GM19397 (cell line): Measurements from ENCODE around the gene N4BP3.

Source experiments
- ATAC-seq: cut with Tn5 transposase; IDR thresholded peaks from one replicate; pipeline ENCODE4 v1.9.1; 2021; ENCODE audit warnings: mild to moderate bottlenecking, moderate library complexity; ENCODE audit not compliant: unreplicated experiment

The N4BP3 gene

GRCh38 chr5:178145965-178146820 lies 32.9 kb downstream of the N4BP3 start:
- ATAC-seq, result no peak

DNA sequence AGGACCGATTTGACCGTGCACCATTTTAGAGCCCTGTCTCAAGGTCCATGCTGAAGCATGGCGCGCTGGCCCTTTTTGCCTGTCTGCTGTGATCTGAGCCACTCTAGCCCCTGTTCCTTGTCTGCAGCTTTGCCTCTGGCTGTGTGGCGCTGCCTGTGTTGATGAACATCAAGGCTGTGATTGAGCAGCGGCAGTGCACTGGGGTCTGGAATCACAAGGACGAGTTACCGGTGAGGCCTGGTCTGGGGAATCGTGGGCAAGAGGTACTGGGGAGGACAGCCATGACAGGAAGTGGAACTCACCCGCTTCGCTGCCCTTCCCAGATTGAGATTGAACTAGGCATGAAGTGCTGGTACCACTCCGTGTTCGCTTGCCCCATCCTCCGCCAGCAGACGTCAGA lies 34.1 kb downstream of the N4BP3 start:
- ATAC-seq, result no peak

DNA sequence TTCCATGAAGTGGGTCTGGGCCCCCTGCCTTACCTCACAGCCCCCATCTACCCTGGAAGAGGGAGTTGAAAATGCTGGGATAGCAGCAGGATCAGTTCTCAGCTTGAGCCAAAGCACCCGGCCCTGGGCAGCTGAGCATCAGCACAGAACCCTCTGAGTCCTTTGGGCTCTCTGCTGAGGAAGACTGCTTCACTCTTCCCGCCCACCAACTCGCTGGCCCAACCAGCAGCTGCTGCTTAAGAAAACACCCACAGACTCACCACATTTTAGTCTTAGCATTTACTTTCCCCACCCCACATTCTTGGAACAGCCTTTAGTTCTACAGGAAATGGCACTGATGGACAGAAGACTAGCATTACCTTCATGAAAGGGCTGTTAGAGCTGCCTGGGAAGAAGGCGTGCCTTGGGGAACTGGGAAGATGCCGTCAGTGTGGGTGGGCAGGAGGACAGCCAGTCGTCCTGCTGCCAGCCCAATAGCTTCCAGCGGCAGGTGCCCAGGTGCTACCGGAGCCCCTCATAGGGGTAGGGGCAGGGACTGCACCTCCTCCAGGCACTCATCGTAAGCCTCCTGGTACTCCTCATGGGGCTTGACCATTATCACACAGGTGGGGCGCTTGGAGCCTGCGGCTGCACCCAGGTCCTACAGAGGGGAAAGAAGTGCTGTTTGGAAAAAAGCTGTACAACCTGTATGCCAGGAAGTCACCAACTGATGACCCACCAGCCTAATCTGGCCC lies 36.0 kb downstream of the N4BP3 start:
- ATAC-seq, result no peak

DNA sequence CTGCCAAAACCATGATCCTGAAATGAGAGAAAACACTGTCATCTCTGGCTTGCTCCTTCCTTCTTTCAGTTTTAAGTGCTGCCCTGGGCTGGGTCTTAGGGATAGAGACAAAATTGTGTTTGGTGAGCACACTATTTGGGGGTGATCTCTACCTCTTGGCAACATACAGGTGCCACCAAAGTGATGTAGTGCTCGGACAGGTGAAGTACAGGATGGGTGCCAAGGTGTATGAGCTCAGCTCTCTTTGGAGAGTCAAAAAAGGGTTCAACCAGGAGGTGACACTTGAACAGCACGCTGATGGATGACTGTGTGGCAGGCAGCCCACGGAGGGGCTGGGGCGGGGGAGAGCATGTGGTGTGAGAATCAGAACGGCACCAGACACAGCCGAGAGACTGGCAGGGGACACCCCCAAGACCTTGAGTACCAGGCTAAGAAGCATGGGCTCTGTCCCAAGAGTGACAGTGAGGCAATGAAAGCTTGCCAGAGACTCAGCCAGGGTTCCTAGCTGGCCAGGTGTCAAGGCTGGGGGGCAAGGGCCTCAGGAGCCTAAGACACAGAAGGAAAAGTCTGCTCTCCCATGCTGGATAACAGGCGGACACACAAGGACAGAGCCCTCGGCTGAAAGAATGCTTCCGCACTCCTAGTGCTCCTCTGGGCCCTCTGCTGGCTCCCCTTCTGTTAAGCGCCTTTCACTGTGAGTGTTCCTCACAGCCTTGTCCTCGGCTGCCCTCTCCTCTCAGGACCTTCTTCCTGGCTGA lies 37.8 kb downstream of the N4BP3 start:
- no peak for ATAC-seq

DNA sequence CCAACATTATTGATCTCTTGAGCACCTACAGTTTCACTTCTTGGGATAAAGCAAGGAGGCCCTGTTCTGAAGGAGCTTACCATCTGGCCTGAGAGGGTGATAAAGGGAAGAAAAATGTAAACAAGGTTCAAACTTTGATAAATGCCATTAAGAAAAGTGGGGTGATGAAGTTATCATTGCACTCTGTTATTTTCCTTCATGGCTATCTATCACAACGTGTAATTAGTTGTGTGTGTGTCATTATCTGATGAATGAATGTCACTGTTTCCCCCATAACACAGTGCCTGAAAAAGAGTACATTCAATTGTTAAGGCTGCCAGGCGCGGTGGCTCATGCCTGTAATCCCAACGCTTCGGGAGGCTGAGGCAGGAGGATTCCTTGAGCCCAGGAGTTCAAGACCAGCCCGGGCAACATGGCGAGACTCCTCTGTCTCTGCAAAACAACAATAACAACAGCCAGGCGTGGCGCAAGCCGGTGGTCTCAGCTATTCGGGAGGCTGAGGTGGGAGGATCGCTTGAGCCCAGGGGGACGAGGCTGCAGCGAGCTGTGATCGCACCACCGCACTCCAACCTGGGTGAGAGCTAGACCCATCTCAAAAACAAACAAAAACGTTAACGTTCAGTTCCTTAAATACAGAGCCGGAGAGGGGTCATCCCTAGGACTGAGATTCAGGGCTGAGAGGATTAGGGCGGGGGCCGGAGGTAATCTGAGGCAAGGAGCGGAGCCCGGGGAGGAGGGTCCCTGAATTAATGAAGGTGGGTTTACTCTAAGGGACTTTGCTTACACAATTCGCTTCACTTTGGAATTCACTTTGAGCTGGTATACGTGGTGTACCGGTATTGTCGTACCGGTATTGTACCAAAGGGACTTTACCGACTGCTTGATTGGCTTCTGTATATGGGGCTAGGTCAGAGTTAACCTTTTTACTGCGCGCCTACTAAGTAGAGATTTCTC lies 39.4 kb downstream of the N4BP3 start:
- no peak for ATAC-seq

GRCh38 chr5:178153530-178154340 lies 40.4 kb downstream of the N4BP3 start, which contains the start of gene NHP2:
Gene NHP2 (minus strand): TSS chr5:178153885. CDS start chr5:178153817, 68 bp downstream.
- peak; percentile 96 for ATAC-seq

- ATAC-seq, result no peak
These were observed 41.7 kb downstream of the N4BP3 start for GRCh38 chr5:178155065-178155464.

DNA sequence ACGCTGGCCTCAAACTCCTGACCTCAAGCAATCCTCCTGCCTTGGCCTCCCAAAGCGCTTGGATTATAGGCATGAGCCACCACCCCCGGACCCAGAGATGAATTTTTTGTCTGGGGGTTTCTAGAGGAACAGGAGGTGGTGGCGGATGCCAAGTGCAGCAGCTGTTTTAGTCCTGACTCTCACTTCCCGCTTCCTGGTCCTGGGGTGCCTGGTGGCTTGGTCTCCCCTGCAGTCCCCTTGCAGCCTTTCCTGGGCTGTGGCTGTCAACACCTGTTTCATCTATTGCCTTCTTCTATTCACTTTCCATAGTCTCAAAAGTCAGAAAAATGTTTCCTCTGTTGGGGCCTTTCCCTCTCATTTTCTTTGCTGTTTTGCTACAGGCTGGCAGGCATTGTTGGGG lies 46.8 kb downstream of the N4BP3 start:
- no peak for ATAC-seq

GRCh38 chr5:178162481-178162880 lies 49.1 kb downstream of the N4BP3 start:
- ATAC-seq, result no peak

DNA sequence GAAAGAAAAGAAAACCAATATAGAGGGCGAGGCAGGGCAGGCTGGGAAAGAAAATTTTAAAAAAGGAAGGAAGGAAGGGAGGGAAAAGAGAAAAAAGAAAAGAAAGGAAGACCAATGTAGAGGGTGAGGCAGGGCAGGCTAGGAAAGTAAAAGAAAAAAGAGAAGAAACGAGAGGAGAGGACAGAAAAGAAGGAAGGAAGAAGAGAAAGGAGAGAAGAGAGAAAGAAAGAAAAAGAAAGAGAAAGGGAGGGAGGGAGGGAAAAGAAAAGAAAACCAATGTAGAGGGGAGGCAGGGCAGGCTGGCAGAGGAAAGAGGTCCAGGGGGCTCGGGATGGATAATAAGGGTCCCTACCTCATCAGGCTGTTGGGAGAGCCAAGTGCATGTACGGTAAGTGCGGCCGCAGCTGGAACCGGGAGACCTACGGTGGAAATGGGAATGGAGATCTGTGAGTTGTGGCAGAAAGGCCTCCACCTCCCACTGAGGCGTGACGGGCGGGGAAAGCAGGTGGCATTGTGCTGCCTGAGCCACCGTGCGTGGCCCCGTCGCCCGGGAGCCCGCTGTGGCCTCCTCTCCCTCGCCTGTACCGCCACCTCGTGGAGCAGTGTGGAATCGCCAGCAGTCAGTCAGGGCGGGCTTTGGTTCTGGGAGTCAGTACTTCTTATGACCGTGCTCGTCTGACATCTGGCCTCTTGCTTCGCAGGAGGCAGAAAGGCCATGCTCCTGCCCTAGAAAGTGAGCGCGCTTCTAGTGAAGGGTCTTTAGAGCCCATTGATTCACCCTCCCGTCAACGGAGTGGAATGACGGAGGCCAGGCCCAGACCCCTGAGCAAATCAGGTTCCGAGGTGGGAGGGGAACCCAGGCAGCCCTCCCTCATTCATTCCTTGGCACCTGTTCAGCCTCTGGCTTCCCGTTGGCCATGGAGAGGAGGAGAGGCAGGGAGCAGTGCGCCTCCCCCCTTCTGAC lies 50.7 kb downstream of the N4BP3 start:
- ATAC-seq, result peak; percentile 86

- ATAC-seq, result no peak
These were observed 52.2 kb downstream of the N4BP3 start for GRCh38 chr5:178165581-178165980.

DNA sequence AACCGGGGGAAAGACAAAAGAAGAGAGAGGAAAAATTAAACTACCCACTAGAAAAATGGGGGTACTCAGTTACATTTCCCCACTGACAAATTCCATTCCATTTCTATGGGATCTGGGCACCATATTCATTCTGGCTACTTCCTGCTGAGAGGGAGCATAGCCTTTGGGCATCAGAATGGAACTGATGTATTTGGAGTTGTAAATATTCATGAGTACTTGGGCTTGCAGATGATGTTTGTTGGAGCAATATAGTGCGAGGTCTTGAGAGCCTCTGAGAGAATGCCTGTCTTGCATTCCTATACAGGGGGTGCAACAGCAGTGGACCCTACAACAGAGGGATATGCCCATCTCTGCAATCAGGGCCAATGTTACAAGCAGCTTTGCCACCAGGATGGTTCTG lies 57.1 kb downstream of the N4BP3 start:
- ATAC-seq, result no peak

GRCh38 chr5:178174456-178174855 lies 61.1 kb downstream of the N4BP3 start:
- ATAC-seq, result no peak
